NCI-H82 treated with DMSO at 0.1 percent for 48 hours (cell line): Measurements from ENCODE around the gene FCGR3A.
"Not testable (repeated sequence)": the region's sequence is repeated elsewhere in the genome, so short reads cannot be mapped to it uniquely, and the experiment has no call there.

Experiments used
- DNase-seq: peaks from one replicate; lab custom pipeline; 2025; ENCODE audit not compliant: unreplicated experiment; lab: John Stamatoyannopoulos, UW

The FCGR3A gene

DNA sequence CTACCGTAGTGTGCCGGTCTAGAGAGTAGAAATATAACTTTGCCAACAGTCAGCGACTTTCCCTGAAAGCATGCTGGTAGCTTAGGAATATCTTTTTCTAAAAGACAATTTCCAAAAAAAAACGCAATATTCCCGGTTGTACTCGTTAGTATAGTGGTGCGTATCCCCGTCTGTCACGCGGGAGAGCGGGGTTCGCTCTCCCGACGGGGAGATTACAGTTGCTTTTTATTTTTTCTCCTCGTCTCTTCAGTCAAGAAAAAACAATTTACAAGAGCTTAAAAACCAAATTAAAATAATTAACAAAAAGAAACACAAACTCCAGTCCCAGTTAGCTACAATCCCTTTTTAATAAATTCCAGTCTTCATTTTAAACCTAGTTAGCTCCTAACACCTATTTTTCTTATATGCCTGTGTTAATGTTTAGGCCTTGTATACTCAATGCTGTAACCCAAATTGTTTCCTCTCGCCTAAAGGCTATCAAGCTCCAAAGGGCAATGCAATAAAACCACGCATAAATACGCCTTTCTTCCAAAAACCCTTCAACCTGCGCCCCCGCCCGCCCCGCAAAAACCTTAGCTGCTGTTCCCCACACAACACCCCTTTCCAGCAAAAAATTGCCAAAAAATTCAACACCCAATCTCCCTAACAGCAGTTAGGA, 17.5 kb downstream of the FCGR3A start:
- no peak for DNase-seq

DNA sequence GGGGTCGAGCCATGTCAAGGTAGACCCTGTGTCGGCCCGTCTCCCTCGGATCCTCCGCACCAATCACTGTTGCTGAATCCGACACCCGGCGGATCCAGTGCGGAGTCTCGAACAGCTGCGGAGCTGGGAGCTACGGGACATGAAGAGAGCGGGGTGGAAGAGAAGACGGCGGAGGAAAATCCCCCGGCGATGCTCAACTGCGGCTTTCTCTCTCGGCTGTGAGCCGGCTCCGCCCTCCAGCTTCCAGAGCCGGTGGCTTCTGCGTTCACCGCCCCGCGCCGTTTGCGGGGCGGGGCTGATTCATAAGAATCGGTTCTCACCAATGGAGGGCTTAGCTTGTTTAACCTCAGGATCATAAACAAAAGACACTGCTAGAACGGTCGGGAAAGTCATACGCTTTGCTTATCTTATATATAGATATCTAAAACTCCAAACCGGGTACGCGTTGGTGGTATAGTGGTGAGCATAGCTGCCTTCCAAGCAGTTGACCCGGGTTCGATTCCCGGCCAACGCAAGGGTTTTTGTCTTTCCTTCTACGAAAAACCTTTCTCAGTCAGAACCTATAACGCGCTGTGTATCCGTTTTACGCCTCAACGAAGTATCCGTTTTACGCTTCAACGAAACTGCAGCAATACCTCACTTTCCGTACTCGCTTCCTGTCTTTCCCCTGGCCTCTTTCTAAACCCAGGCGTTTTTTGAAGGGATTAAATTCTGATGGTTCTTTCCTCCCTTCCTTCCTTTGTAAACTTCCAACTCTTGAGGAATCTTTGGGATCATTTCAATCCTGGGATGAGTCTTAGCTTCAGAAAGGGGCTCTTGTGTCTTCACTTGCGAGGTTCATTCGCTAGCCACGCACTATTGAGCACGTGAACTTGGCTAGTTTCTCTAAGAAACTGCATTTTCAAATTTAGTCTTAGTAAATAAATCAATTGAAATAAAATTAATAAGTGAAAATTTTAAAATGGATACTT, 18.7 kb downstream of the FCGR3A start:
- DNase-seq: peak; percentile 91

GRCh38 chr1:161530158-161530557, 19.5 kb downstream of the FCGR3A start:
- DNase-seq: peak; percentile 55

- peak; percentile 35 for DNase-seq
Measured at GRCh38 chr1:161529463-161530104, 20.0 kb downstream of the FCGR3A start.

DNA sequence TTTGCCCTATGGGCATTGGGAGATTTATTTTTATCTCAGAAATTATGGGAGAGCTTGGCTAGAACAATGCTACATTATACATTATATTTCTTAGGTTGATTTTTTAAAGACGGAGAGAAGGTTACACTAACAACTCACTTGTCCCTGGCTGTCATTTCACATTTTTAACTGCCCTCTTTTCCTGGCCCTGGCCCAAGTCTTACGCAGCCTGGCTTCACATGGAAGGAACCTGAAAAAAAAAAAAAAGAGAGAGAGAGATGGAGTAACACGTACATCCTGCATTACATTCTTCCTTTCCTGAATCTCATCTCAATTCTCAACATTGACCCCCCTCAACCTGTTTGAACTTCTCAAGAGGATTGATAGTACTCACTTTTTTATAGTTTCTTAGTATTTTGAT, 21.1 kb downstream of the FCGR3A start:
- not testable (repeated sequence) for DNase-seq

DNA sequence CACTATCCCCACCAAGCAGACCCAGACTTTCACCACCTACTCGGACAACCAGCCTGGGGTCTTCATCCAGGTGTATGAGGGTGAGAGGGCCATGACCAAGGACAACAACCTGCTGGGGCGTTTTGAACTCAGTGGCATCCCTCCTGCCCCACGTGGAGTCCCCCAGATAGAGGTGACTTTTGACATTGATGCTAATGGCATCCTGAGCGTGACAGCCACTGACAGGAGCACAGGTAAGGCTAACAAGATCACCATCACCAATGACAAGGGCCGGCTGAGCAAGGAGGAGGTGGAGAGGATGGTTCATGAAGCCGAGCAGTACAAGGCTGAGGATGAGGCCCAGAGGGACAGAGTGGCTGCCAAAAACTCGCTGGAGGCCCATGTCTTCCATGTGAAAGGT, 23.7 kb downstream of the FCGR3A start:
- DNase-seq: not testable (repeated sequence)

DNA sequence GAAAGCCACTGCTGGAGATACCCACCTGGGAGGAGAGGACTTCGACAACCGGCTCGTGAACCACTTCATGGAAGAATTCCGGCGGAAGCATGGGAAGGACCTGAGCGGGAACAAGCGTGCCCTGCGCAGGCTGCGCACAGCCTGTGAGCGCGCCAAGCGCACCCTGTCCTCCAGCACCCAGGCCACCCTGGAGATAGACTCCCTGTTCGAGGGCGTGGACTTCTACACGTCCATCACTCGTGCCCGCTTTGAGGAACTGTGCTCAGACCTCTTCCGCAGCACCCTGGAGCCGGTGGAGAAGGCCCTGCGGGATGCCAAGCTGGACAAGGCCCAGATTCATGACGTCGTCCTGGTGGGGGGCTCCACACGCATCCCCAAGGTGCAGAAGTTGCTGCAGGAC, 24.3 kb downstream of the FCGR3A start:
- DNase-seq: not testable (repeated sequence)

DNA sequence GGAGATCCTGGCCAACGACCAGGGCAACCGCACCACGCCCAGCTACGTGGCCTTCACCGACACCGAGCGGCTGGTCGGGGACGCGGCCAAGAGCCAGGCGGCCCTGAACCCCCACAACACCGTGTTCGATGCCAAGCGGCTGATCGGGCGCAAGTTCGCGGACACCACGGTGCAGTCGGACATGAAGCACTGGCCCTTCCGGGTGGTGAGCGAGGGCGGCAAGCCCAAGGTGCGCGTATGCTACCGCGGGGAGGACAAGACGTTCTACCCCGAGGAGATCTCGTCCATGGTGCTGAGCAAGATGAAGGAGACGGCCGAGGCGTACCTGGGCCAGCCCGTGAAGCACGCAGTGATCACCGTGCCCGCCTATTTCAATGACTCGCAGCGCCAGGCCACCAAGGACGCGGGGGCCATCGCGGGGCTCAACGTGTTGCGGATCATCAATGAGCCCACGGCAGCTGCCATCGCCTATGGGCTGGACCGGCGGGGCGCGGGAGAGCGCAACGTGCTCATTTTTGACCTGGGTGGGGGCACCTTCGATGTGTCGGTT, 24.8 kb downstream of the FCGR3A start:
- DNase-seq: not testable (repeated sequence)

GRCh38 chr1:161523817-161524741, 25.5 kb downstream of the FCGR3A start, which contains the start of gene HSPA6:
TSS of gene HSPA6 (plus strand) at chr1:161524540. CDS start at chr1:161524659, 119 bp downstream.
- peak; percentile 74 for DNase-seq

DNA sequence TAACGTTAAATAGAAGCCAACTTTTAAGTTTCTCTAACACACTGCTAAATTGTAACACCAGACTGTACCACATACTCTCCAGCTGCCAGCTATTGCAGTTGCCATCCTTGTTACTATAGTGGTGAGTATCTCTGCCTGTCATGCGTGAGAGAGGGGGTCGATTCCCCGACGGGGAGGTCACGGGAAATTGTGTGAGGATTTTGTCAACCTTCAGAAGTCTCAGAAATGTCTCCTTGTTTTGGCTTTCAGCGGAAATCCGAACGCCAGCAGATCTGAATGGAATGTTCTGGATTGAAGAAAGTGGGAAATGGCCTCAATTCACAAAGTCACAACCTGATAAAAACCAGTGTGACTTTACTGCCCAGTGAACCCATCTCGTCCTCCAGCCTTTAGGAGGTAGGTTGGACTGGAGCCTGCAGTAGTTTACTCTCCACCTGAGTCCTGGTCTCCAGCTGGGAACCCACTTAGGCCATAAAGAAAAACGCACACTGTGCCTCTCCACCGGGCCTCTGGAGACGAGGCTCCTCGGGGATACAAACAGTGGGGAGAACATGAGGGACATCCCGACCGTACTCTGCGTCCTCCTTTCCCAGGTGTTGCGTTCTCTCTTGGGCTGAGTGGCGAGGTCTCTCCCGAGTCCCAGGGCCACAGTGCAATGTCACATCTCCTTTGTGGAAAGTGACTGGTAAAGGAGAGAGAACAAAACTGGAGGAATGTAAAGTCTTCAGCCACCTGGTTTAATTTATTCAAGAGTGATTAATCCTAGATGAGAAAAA, 26.4 kb downstream of the FCGR3A start:
- not testable (repeated sequence) for DNase-seq

DNA sequence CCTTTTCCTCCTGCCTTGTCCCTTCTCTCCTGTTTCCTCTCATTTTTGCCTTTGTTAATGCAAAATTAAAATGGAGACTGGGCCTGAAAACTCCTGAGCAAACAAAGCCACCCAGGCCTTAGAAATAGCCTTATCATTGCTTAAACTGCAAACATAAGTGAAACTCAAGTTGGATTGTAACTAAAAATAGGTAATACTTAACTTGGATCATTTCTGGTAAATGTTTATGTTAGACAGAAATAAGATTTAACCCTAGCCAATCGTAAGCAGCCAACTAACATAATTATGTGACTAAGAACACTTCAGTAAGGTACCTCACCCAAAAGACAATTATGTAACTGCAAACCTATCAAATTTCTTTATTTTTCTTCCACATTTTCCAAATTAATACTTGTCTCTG, 35.7 kb downstream of the FCGR3A start:
- DNase-seq: not testable (repeated sequence)

DNA sequence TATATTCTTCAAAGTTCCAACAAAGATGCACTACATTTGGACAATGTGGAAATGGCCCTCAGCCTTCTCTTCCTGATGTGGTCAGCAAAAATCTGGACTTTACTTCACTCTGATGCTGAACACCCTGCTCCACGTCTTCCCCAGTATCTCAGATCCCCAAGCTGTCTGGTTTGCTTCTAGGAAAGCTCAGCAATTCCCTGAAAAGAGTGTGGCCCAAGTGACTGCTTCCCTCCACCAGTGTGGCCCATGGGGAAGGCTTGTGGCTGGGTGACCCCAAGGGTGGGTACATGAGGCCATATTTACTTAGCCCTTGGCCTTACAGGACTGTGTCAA, 36.2 kb downstream of the FCGR3A start:
- not testable (repeated sequence) for DNase-seq

- not testable (repeated sequence) for DNase-seq
Measured at GRCh38 chr1:161512636-161513447, 36.8 kb downstream of the FCGR3A start.

DNA sequence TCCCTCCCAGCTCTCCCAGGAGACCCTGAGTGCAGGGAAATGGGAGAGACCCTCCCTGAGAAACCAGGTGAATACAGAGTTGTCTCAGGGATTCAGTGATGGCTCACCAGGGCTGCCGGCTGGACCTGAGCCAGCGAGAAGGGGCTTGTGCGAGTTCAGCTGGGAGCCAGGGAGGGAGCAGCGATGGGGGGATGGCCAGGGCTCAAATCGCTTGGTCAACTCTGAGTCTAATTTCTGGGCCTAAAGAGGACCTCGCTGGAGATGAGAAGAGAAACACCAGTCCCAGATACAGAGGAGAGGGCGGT, 37.9 kb downstream of the FCGR3A start:
- DNase-seq: no peak

DNA sequence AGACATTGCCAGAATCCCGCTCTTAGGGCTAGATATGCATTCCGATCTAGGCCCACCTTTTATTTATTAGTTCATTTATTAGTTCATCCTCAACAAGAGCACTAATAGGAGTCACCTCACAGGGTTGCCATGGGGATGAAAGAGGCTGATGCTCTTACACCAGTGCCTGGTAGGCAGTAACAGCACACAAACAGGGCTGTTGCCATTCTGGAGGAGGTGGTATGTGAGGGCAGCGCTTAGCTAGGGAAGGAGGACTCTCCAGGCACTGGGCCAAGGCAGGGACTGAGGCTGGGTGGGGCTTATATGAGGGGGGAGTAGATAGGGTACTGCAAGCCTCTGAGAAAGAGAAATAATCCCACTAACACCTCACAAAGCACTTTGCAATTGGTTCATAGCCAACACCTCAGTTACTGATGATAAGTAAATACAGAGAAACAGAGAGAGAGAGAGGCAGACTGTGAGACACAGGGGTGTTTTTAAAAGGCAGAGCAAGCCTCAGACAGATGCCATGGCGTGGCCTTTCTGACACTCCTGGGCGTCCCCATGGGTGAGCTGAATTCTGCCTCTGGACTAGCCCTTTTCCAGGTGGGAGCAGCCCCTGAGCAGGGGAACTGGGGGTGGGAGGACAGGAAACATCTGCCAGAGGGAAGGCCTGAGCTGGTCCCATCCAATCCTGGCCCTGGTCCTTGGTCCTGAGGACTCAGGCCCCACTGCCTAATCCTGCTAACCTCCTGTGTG, 38.4 kb downstream of the FCGR3A start:
- DNase-seq: peak; percentile 36

DNA sequence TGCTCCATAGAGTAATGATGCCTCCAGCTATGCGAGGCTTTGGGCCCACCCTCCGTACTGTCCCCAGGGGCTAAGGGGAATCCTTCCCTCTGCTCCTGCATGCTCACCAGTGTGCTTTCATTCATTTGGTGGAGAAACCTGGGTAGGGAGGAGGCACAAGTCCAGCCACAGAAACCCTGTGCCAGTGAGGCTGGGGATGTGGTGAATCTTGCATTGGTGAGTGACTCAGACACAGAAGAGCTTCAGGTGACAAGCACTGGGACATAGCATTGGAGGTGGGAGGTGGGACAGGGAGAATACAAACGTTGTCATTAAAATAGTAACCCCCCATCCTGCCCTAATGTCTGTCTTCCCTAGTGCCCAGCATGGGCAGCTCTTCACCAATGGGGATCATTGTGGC, 39.1 kb downstream of the FCGR3A start:
- no peak for DNase-seq

DNA sequence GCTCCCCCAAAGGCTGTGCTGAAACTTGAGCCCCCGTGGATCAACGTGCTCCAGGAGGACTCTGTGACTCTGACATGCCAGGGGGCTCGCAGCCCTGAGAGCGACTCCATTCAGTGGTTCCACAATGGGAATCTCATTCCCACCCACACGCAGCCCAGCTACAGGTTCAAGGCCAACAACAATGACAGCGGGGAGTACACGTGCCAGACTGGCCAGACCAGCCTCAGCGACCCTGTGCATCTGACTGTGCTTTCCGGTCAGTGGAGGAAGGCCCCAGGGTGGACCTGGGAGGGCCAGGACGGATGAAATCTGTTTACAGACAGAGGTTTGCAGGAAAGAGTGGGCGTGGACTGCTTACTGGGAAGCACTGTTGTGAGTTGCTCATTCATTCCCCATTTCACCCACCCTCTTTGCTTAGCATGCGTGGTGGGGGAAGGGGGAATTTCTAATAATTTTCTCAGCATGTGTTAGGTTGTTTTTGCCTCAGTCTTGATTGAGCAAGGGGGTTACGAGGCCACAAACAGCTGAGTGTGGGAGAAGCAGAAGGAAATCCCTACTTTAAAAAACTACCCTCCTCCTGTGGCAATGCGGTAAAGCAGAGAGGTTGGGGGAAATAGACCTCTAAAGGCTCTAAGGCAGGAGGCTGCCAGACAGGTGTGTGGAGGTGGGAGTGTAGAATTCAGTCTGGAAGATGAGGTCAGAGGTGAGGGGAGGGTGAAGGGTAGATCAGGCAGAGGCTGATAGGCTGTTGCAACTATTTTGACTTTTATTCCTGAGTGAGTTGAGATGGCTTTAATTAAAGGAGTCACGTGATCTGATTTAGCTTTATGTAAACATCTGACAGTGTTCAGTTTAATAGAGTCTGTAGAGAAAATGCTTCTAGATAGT, 43.0 kb downstream of the FCGR3A start:
- no peak for DNase-seq
